SK-N-SH (cell line): ENCODE results near the gene ACSF3. TPM values are rescaled to one million over a fixed set of nuclear protein-coding genes. Genes with fewer than 3 reads are reported as not detected.

Source experiments
- CTCF ChIA-PET: fragments of 300-600, 350-600 bp; formaldehyde crosslinking; extraction: SDS; loops from one replicate; lab custom pipeline; 2021; lab: Yijun Ruan, JAX
- POLR2A ChIA-PET: fragments of 350-600 bp; sonication (Branson Sonifier 250); formaldehyde crosslinking; extraction: SDS; loops from one replicate; lab custom pipeline; 2020; ENCODE audit warnings: antibody characterized with exemption, inconsistent platforms; lab: Yijun Ruan, JAX
- DNase-seq: peaks from one replicate; pipeline ENCODE4 v3.0.0; 2012
- H2AFZ ChIP-seq: fragments of 200-600 bp; sonication (generic); 2 replicates; pipeline ENCODE4 v1.8.1; 2016; ENCODE audit warnings: antibody characterized with exemption, mild to moderate bottlenecking, low read depth
- H3F3A ChIP-seq: fragments of 200-600 bp; sonication (generic); replicated peaks from 2 replicates; pipeline ENCODE3; 2016; ENCODE audit warnings: antibody characterized with exemption, mild to moderate bottlenecking; ENCODE audit not compliant: insufficient read depth
- H3K27ac ChIP-seq, 2 experiments: fragments of 200-500 bp in 1 of 2; fragments of 200-600 bp in 1 of 2; sonication (Bioruptor generic) in 1 of 2; sonication (generic), shearing (Covaris generic) in 1 of 2; 2 replicates each; pipeline versions ENCODE4 v1.5.1 to v1.6.1; 2014 to 2016; ENCODE audit warnings: low read depth in 2 of 2, inconsistent platforms in 1 of 2, low read length in 1 of 2, mild to moderate bottlenecking in 1 of 2, mixed read lengths in 1 of 2
- H3K27me3 ChIP-seq: fragments of 200-600 bp; sonication (generic), shearing (Covaris generic); 2 replicates; pipeline ENCODE4 v1.6.1; 2016; ENCODE audit warnings: mixed run types; ENCODE audit not compliant: insufficient read depth
- H3K36me3 ChIP-seq, 2 experiments: fragments of 200-500 bp in 1 of 2; fragments of 200-600 bp in 1 of 2; sonication (Bioruptor generic) in 1 of 2; sonication (generic) in 1 of 2; replicated peaks in 1 of 2; 2 replicates each; pipeline versions ENCODE3 to v1.5.1; 2014 to 2016; ENCODE audit warnings: low read length in 1 of 2, mild to moderate bottlenecking in 1 of 2; ENCODE audit not compliant: insufficient read depth in 2 of 2, control insufficient read depth in 1 of 2
- H3K4me1 ChIP-seq, 2 experiments: fragments of 200-500 bp in 1 of 2; fragments of 200-600 bp in 1 of 2; sonication (Bioruptor generic) in 1 of 2; sonication (generic), shearing (Covaris generic) in 1 of 2; 2 replicates each; pipeline versions ENCODE4 v1.5.1 to v1.6.1; 2014 to 2016; ENCODE audit warnings: low read depth in 1 of 2, low read length in 1 of 2, mixed run types in 1 of 2; ENCODE audit not compliant: insufficient read depth in 2 of 2, control insufficient read depth in 1 of 2
- H3K4me2 ChIP-seq: fragments of 200-600 bp; sonication (generic), shearing (Covaris generic); 2 replicates; pipeline ENCODE4 v1.6.1; 2017; ENCODE audit warnings: mixed run types
- H3K4me3 ChIP-seq, 2 experiments: fragments of 200-500 bp in 1 of 2; fragments of 200-600 bp in 1 of 2; sonication (Bioruptor generic) in 1 of 2; sonication (generic), shearing (Covaris generic) in 1 of 2; 2 replicates each; pipeline versions ENCODE4 v1.5.1 to v1.8.1; 2014 to 2016; ENCODE audit warnings: low read depth in 2 of 2, inconsistent platforms in 1 of 2, low read length in 1 of 2, mild to moderate bottlenecking in 1 of 2, mixed read lengths in 1 of 2, moderate library complexity in 1 of 2
- H3K79me2 ChIP-seq: fragments of 200-600 bp; sonication (generic); 2 replicates; pipeline ENCODE4 v1.8.1; 2017; ENCODE audit warnings: mild to moderate bottlenecking; ENCODE audit not compliant: insufficient read depth
- H3K9ac ChIP-seq: fragments of 200-600 bp; sonication (generic); 2 replicates; pipeline ENCODE4 v1.6.1; 2017; ENCODE audit warnings: mixed run types
- H3K9me2 ChIP-seq: fragments of 200-600 bp; sonication (generic); 2 replicates; pipeline ENCODE4 v1.6.1; 2017; ENCODE audit warnings: mixed run types
- H3K9me3 ChIP-seq: fragments of 200-600 bp; sonication (generic); 2 replicates; pipeline ENCODE4 v1.6.1; 2017; ENCODE audit warnings: mixed run types, mild to moderate bottlenecking, moderate library complexity
- H4K20me1 ChIP-seq: fragments of 200-600 bp; sonication (generic); 2 replicates; pipeline ENCODE4 v1.6.1; 2017; ENCODE audit warnings: mild to moderate bottlenecking, mixed run types; ENCODE audit not compliant: insufficient read depth
- CTCF ChIP-seq: fragments of 200-600 bp; sonication (generic); IDR thresholded peaks from 2 replicates; pipeline ENCODE4 v1.6.1; 2017; ENCODE audit warnings: antibody characterized with exemption, mild to moderate bottlenecking, moderate library complexity
- EZH2phosphoT487 ChIP-seq: fragments of 200-600 bp; sonication (generic); IDR thresholded peaks from 2 replicates; pipeline ENCODE4 v1.6.1; 2017; ENCODE audit warnings: low read depth, mixed run types, mild to moderate bottlenecking, antibody characterized with exemption, moderate library complexity, borderline replicate concordance
- FOSL2 ChIP-seq: IDR thresholded peaks from 2 replicates; pipeline ENCODE4 v1.4.0; 2012; ENCODE audit warnings: low read depth, mild to moderate bottlenecking, moderate library complexity, borderline replicate concordance
- FOXJ3 ChIP-seq: sonication (generic); formaldehyde crosslinking; IDR thresholded peaks from 2 replicates; pipeline ENCODE4 v1.5.1; 2020; ENCODE audit warnings: mild to moderate bottlenecking, missing genetic modification reagents
- GABPA ChIP-seq: IDR thresholded peaks from 2 replicates; pipeline ENCODE4 v1.4.0; 2012; ENCODE audit warnings: low read depth, mild to moderate bottlenecking
- JUND ChIP-seq: IDR thresholded peaks from 2 replicates; pipeline ENCODE4 v1.4.0; 2012
- NFIC ChIP-seq: IDR thresholded peaks from 2 replicates; pipeline ENCODE4 v1.4.0; 2012; ENCODE audit warnings: borderline replicate concordance
- NRF1 ChIP-seq: IDR thresholded peaks from 2 replicates; pipeline ENCODE4 v1.6.1; 2012; ENCODE audit warnings: low read depth, mild to moderate bottlenecking, low read length
- RCOR1 ChIP-seq: fragments of 150-350 bp; IDR thresholded peaks from 2 replicates; pipeline ENCODE4 v1.6.1; 2017; ENCODE audit warnings: antibody characterized with exemption, low read length
- REST ChIP-seq: IDR thresholded peaks from 2 replicates; pipeline ENCODE4 v1.6.1; 2012; ENCODE audit warnings: mild to moderate bottlenecking, low read depth, low read length, moderate library complexity
- SIN3A ChIP-seq: IDR thresholded peaks from 2 replicates; pipeline ENCODE4 v1.6.1; 2012; ENCODE audit warnings: low read depth, mild to moderate bottlenecking, low read length, moderate library complexity, borderline replicate concordance
- TAF1 ChIP-seq: IDR thresholded peaks from 2 replicates; pipeline ENCODE4 v1.6.1; 2012; ENCODE audit warnings: low read depth, mild to moderate bottlenecking, low read length, moderate library complexity, borderline replicate concordance
- TCF12 ChIP-seq: IDR thresholded peaks from 2 replicates; pipeline ENCODE4 v1.4.0; 2012
- TEAD4 ChIP-seq: IDR thresholded peaks from 2 replicates; pipeline ENCODE4 v1.4.0; 2012; ENCODE audit warnings: mild to moderate bottlenecking, borderline replicate concordance; ENCODE audit not compliant: insufficient read depth
- WGBS: methylation state at CpG from one replicate; pipeline ENCODE4 v1.1.6; 2017; ENCODE audit warnings: low lambda C conversion rate; 5-methylcytosine and 5-hydroxymethylcytosine counted together
- polyA plus RNA-seq, 3 experiments: library from polyadenylated mRNA; depleted of rRNA; stranded (reverse); fragments of >200 nt; gene quantifications; 2 replicates each; pipeline ENCODE4 v1.2.3, GENCODE V29; 2012

The ACSF3 gene
- polyA plus RNA-seq, 1 of the 3 experiments (the other 2 are of a cell fraction) = 18.8 TPM

DNA sequence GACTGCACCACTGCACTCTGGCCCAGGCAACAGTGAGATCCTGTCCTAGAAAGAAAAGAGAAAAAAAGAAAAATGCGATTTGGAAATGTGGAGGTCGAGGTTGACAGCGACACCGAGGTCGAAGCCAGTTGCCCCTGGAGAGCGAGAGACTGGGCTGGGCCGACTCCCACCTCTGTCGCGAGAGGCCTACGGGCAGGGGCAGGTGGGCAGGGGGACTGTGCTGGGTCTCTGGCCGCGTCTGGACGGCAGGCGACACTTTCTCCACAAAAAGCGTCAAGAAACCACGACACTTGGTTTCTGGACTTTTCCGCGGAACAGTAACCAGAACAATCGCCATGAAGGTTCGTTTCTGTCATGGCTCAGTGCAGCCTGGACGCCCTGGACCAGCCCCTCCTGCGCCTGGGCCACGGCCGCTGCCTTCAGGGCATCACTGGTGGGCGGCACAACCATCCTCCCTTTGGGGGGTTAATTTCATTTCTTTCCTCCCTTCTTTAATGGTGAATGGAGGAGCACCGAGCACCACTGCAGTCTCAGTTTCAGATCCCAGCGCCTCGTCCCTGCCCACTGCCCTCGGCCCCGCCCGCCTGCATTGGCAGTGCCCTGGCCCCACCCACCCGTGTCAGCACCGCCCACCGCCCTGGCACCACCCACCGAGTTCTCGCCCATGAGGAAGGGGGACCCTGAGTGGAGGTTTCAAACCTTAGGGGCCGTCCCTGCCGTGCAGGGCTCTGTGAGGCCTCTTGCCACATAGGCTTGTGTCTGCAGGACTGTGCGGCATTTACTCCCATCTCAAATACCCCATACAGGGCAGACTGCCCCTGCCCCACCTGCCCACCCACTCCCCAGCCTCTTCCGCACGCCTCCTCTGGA, 59.4 kb downstream of the ACSF3 start:
- 93% methylated on average over 36 of the region's 41 CpGs for WGBS
- no peak overlapping the region for H3K4me3 ChIP-seq
- no peaks in the 10 kb centered on the region for H4K20me1 ChIP-seq
- peaks cover 0 to 14% of the 10 kb centered on the region in 2 experiments for H3K36me3 ChIP-seq
- TF ChIP-seq RCOR1 (no peak), EZH2phosphoT487 (no peak), JUND (no peak), GABPA (no peak), CTCF (no peak), FOSL2 (no peak), NFIC (no peak), TCF12 (no peak), TAF1 (no peak), NRF1 (no peak), REST (no peak), TEAD4 (no peak), FOXJ3 (no peak), SIN3A (no peak)
- H3K9me3 ChIP-seq = no peaks in the 10 kb centered on the region
- H3K79me2 ChIP-seq = no peaks in the 10 kb centered on the region
- DNase-seq = no peak
- H3K27me3 ChIP-seq = no peaks in the 10 kb centered on the region
- CTCF ChIA-PET = no interaction called here
- no peaks in the 10 kb centered on the region for H3K9me2 ChIP-seq
- no peak overlapping the region for H3K4me2 ChIP-seq
- H3K9ac ChIP-seq = no peak overlapping the region
- H2AFZ ChIP-seq = no peak overlapping the region
- H3F3A ChIP-seq = peaks cover 11% of the 10 kb centered on the region
- POLR2A ChIA-PET = no interaction called here
- H3K27ac ChIP-seq = peak overlapping the region in 1 of 2 experiments; percentile 1; a peak in 1 of 4 replicates
- H3K4me1 ChIP-seq = peaks cover 0 to 59% of the 10 kb centered on the region in 2 experiments; a peak in 1 of 4 replicates
